ACC112 (cell line): ENCODE data around the gene CASP5.
"Not testable (repeated sequence)": the region's sequence is repeated elsewhere in the genome, so short reads cannot be mapped to it uniquely, and the experiment has no call there.

Experiments
- H2AFZ ChIP-seq: fragments of 200-600 bp; sonication (generic); one replicate; pipeline ENCODE4 v1.6.0; 2017; ENCODE audit warnings: antibody characterized with exemption, low read length; ENCODE audit not compliant: unreplicated experiment
- H3K27ac ChIP-seq: fragments of 200-600 bp; sonication (generic); 2 replicates; pipeline ENCODE4 v1.5.1; 2014; ENCODE audit warnings: low read depth, mild to moderate bottlenecking, antibody characterized with exemption, low read length, moderate library complexity
- H3K27me3 ChIP-seq: fragments of 200-600 bp; sonication (generic); 2 replicates; pipeline ENCODE4 v1.6.1; 2014; ENCODE audit warnings: mild to moderate bottlenecking, antibody characterized with exemption, low read length, moderate library complexity, mixed read lengths; ENCODE audit not compliant: insufficient read depth
- H3K36me3 ChIP-seq: fragments of 200-600 bp; sonication (generic); 2 replicates; pipeline ENCODE4 v1.6.1; 2016; ENCODE audit warnings: mild to moderate bottlenecking, antibody characterized with exemption, low read length, moderate library complexity, mixed read lengths; ENCODE audit not compliant: insufficient read depth
- H3K4me1 ChIP-seq: fragments of 200-600 bp; sonication (generic); one replicate; pipeline ENCODE4 v1.6.1; 2016; ENCODE audit warnings: low read length, mixed read lengths; ENCODE audit not compliant: insufficient read depth, unreplicated experiment, control insufficient read depth
- H3K4me3 ChIP-seq: fragments of 200-600 bp; sonication (generic); 2 replicates; pipeline ENCODE4 v1.5.1; 2014; ENCODE audit warnings: mild to moderate bottlenecking, low read depth, low read length
- H3K79me2 ChIP-seq: fragments of 200-600 bp; sonication (generic); one replicate; pipeline ENCODE4 v1.6.0; 2016; ENCODE audit warnings: low read length; ENCODE audit not compliant: control insufficient read depth, unreplicated experiment, insufficient read depth

The CASP5 gene

DNA sequence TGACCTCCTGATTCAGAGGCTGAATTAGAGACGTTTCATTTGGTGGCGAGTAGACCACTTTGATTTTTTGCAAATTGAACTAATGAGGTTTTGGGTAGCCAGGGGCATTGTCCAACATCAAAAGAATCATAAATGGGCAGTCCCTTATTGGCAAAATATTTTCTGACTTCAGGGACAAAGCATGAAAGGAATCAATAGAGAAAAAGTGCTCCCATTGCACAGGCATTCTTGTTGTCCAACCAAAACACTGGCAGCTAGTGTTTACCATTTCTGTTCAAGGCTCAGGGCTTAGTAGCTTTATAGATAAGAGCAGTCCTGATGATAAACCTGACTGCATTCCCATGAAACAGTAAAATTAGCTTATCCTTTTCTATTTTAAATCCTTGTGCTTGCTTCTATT, 28.6 kb upstream of the CASP5 start:
- no peak overlapping the region for H3K27ac ChIP-seq
- no peaks in the 10 kb centered on the region for H3K27me3 ChIP-seq
- no peak overlapping the region for H2AFZ ChIP-seq
- peaks cover 8% of the 10 kb centered on the region for H3K4me1 ChIP-seq
- no peaks in the 10 kb centered on the region for H3K79me2 ChIP-seq
- H3K36me3 ChIP-seq: no peaks in the 10 kb centered on the region
- no peak overlapping the region for H3K4me3 ChIP-seq

DNA sequence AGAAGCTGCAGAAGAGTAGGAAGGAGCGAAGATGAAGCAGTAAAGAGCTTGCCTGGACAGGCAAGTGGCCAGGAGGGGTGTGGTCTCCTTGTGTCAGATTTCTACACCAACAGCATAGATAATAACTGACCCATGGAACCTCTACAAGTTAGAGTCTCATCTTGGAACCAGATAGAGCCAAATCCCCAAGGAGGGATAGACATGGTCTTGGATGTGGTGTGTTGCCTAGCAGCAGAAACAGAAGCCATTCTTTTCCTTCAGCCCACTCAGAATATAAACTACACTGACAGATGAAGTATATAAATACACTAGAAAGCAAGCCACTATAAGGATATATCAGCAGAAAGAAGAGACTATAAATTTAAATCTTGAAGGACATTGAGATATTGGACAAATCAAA, 26.5 kb upstream of the CASP5 start:
- Histone ChIP-seq H3K79me2 (no peaks in the 10 kb centered on the region), H3K27me3 (no peaks in the 10 kb centered on the region), H3K27ac (no peak overlapping the region), H2AFZ (no peak overlapping the region), H3K4me3 (no peak overlapping the region), H3K36me3 (no peaks in the 10 kb centered on the region), H3K4me1 (peaks cover 18% of the 10 kb centered on the region)

DNA sequence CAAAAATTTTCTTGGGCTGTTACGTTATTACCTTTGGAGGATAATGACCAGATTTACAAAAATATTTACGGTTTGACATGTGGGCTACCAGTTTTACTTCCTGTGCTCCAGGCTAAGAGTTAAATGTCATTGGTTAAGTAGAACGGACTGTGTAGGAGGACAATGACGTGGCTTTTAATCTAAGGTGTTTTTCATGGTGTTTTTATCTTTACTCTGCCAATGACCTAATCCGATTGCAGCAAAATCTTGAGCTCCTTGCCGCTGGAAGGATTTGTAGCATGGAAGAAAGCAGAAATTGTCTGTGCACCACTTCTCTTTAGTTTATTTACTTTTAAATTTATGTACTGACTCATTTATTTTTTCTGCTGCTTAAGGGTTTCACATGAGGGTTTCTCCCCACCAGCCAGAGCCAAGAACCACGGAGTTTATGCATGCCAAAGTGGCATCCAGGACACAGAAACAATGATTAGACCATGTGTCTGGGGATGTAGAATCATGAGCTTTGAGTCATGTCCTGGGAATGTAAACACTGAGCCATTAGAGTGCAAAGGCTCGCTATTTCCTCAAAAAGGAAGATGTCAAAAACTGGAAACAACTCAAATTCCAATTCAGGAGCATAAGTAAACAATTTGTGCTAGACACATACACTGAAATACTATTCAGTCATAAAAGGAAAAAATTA, 24.1 kb upstream of the CASP5 start:
- peak overlapping the region; percentile 77 for H3K27ac ChIP-seq
- no peaks in the 10 kb centered on the region for H3K36me3 ChIP-seq
- H3K4me3 ChIP-seq: peak overlapping the region; percentile 9
- no peak overlapping the region for H2AFZ ChIP-seq
- no peaks in the 10 kb centered on the region for H3K27me3 ChIP-seq
- no peaks in the 10 kb centered on the region for H3K79me2 ChIP-seq
- H3K4me1 ChIP-seq: peaks cover 18% of the 10 kb centered on the region

DNA sequence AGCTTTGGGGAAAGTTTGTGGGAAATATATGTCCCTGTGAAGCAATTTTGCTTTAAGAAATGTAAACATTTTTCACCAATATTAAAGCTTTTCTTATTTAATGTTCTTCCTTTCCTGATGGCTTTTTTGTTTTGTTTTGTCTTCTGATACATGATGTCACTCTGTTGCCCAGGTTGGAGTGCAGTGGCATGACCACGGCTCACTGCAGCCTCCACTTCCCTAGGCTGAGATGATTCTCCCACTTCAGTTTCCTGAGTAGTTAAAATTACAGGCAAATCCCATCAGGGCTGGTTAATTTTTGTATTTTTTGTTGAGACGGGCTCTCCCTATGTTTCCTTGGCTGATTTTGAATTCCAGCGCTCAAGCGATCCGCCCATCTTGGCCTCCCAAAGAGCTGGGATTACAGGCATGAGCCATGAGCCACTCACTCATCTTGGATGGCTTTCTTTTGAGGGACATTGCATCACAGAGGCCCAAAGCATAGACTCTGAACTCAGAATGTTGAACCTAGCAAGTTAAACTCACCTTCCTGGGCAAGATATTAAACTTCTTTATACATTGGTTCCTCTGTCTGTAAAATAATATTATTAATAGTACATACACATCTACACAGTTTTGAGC, 22.8 kb upstream of the CASP5 start:
- Histone ChIP-seq H2AFZ (peak overlapping the region; percentile 19), H3K79me2 (no peaks in the 10 kb centered on the region)

DNA sequence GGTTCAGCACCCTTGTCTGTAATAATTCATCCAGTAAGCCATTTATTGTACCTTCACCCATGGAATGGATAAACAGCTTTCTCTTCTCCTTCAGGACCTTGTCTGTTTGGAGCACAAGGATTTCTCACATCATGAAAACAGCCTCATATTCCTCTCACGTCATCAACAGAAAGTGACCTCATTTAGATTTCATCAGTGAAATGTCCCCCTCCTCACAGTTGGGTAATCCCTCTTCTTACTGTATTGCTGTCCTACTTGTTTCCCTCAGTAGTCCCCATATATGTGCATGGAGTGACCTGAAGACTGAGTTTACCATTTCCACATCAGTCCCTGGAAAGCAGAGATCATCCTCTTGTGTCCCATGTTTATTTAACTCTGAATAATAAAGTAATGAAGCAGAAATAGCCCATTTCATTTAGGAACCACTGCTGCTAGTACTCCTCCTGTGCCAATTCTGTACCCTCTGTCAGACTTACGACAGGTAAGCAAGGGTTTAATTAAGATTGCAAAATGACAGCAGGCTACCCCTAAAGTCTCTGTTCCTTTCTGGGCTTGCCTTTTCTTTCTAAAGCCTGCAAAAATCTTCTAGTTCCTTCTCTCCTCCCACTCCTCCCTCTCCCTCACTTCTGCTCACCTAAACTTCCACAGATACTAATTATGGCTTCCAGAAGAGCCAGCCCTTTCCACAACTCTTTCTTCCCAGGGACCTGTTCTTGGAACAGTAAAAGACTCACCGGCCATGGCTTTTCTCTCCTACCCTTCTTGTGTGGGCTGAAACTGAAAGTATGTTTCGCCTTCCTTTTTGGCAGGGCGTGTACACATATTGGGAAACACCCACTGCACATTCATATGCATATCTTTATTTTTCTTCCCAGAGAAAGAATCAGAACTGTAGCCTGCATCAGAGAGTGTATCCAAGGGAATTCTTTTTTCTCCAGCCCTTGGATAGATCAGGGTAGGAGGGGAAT, 21.9 kb upstream of the CASP5 start, which contains the start of gene CARD16:
Gene CARD16 (minus strand): TSS at position 779 of the 968 bp plus-strand sequence. CDS start 38 bp downstream, at position 741.
- not testable (repeated sequence) for H3K79me2 ChIP-seq, H3K36me3 ChIP-seq, H3K27me3 ChIP-seq
- H3K4me3 ChIP-seq: peak within 1 kb of the TSS; percentile 71
- H3K27ac ChIP-seq: peak within 1 kb of the TSS; percentile 77
- peaks cover 18% of the 10 kb centered on the region for H3K4me1 ChIP-seq
- H2AFZ ChIP-seq: peak within 1 kb of the TSS; percentile 19

More for the DNA sequence above, 22.8 kb upstream of the CASP5 start:
- H3K4me3 ChIP-seq: peak overlapping the region; percentile 71
- H3K27me3 ChIP-seq: no peaks in the 10 kb centered on the region
- H3K36me3 ChIP-seq: no peaks in the 10 kb centered on the region
- peaks cover 18% of the 10 kb centered on the region for H3K4me1 ChIP-seq
- H3K27ac ChIP-seq: peak overlapping the region; percentile 77

DNA sequence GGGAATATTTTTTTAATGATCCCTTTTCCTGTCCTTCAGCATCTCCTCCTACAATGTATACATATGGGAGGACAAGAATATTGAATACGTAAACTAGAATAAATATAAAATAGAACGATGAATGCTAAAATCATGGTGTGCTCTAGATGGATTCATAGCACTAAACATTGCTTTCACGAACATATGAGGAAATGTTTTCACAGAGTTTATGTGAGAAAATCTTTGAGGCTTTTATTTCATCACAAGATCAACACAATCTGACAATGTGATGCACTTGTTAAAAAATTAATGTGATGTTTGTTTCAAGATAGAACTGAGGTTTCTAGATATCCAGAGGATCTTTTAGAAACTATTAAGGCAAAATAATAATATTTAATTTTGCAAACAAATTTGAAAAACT, 19.2 kb upstream of the CASP5 start:
- Histone ChIP-seq H3K36me3 (no peaks in the 10 kb centered on the region), H3K4me3 (no peak overlapping the region), H3K79me2 (no peaks in the 10 kb centered on the region), H3K27me3 (no peaks in the 10 kb centered on the region), H2AFZ (no peak overlapping the region), H3K27ac (no peak overlapping the region), H3K4me1 (peaks cover 15% of the 10 kb centered on the region)

DNA sequence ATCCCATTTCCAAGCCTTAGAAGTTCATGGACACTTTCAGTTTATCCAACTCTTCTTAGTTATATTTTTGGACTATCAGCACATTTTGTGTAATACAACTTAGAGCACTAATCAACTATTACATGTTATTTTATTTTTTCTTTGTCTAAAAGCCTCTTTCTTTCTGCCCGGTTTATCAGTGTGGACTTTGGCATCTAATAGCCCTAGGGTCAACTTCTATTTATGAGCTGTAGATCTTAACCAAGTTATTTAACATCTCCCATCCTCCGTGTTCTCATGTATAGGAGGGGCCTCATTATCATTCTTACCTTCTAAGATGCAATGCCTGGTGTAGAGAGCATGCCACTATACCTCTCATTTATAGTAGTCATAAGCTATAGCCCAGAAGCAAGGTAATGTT, 17.7 kb upstream of the CASP5 start:
- H3K27ac ChIP-seq: no peak overlapping the region
- peaks cover 5% of the 10 kb centered on the region for H3K4me1 ChIP-seq
- H2AFZ ChIP-seq: no peak overlapping the region
- H3K36me3 ChIP-seq: no peaks in the 10 kb centered on the region
- no peaks in the 10 kb centered on the region for H3K27me3 ChIP-seq
- H3K79me2 ChIP-seq: no peaks in the 10 kb centered on the region
- no peak overlapping the region for H3K4me3 ChIP-seq

DNA sequence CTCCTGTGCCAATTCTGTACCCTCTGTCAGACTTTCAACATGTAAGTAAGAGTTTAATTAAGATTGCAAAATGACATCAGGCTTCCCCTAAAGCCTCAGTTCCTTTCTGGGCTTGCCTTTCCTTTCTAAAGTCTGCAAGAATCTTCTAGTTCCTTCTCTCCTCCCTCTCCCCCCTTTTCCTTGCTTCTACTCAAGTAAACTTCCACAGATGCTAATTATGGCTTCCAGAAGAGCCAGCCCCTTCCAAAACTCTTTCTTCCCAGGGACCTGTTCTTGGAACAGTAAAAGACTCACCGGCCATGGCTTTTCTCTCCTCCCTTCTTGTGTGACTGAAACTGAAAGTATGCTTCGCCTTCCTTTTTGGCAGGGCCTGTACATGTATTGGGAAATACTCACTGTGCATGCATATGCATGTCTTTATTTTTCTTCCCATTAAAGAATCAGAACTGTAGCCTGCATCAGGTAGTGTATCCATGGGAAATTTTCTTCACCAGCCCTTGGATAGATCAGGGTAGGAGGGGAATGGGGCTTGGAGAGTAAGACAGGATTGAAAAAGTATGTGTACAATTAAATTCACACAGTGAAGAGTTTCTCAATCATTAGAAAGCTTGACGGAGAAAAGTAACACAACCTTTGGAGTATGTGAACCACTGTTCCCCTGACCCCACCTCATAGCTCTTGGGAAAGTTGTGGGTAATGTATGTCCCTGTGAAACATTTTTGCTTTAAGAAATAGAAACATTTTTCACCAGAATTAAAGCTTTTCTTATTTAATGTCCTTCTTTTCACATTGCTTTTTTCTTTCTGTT, 12.0 kb upstream of the CASP5 start, which contains the start of gene CASP1:
Gene CASP1 (minus strand): TSS at position 332 of the 808 bp plus-strand sequence. CDS start 31 bp downstream, at position 301.
- peaks cover 10% of the 10 kb centered on the region for H3K36me3 ChIP-seq
- H2AFZ ChIP-seq: peak within 1 kb of the TSS; percentile 77
- peak within 1 kb of the TSS; percentile 79 for H3K4me3 ChIP-seq
- H3K27ac ChIP-seq: peak within 1 kb of the TSS; percentile 51
- no peaks in the 10 kb centered on the region for H3K27me3 ChIP-seq
- peaks cover 21% of the 10 kb centered on the region for H3K4me1 ChIP-seq
- H3K79me2 ChIP-seq: no peaks in the 10 kb centered on the region

DNA sequence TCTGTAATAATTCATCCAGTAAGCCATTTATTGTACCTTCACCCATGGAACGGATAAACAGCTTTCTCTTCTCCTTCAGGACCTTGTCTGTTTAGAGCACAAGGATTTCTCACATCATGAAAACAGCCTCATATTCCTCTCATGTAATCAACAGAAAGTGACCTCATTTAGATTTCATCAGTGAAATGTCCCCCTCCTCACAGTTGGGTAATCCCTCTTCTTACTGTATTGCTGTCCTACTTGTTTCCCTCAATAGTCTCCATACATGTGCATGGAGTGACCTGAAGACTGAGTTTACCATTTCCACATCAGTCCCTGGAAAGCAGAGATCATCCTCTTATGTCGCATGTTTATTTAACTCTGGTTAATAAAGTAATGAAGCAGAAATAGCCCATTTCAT, 11.4 kb upstream of the CASP5 start:
- peak overlapping the region; percentile 79 for H3K4me3 ChIP-seq
- peak overlapping the region; percentile 77 for H2AFZ ChIP-seq
- H3K27me3 ChIP-seq, H3K79me2 ChIP-seq: not testable (repeated sequence)
- peaks cover 15% of the 10 kb centered on the region for H3K36me3 ChIP-seq
- peak overlapping the region; percentile 51; the same call in 1 of the 2 replicates for H3K27ac ChIP-seq
- H3K4me1 ChIP-seq: peaks cover 21% of the 10 kb centered on the region

DNA sequence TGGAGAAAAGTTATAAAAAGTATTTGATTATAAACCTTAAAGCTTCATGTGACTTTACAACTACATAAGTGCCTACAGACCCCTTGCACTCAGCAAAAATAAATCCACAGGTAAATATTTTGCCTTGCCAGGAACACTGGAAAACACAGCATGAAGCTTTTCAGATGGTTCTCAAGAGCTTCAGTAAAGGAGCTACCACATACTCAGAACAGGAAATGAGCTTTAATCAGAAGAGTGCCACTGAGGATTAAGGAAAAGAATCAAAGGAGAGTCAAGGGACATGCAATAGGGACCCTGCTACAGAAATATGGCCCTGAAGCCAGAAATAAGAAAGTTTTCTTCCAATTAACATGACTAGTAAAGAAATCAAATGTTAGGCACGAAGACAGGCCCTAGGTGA, 10.8 kb upstream of the CASP5 start:
- Histone ChIP-seq H3K27ac (no peak overlapping the region), H3K27me3 (no peaks in the 10 kb centered on the region), H2AFZ (no peak overlapping the region), H3K4me3 (peak overlapping the region; percentile 79), H3K79me2 (no peaks in the 10 kb centered on the region), H3K4me1 (peaks cover 21% of the 10 kb centered on the region), H3K36me3 (peaks cover 21% of the 10 kb centered on the region)
